ENCODE results near the gene NUDT8.
"Not testable (repeated sequence)": the region's sequence is repeated elsewhere in the genome, so short reads cannot be mapped to it uniquely, and the experiment has no call there.

NUDT8 gene

GRCh38 chr11:67660752-67661151 lies 31.0 kb upstream of the NUDT8 start:
- not testable (repeated sequence) for DNase-seq (ENCODE audit: low spot score)

- DNase-seq (ENCODE audit: low spot score) = not testable (repeated sequence)
These were observed 30.0 kb upstream of the NUDT8 start for GRCh38 chr11:67659651-67660165.

GRCh38 chr11:67657300-67657699 lies 27.6 kb upstream of the NUDT8 start:
- no peak for DNase-seq (ENCODE audit: low spot score)

- DNase-seq (ENCODE audit: low spot score) = peak; percentile 70
These were observed 26.7 kb upstream of the NUDT8 start for GRCh38 chr11:67656278-67656922.

- no peak for DNase-seq (ENCODE audit: low spot score)
These were observed 24.5 kb upstream of the NUDT8 start for GRCh38 chr11:67654225-67654624.

GRCh38 chr11:67652965-67653845 lies 23.5 kb upstream of the NUDT8 start:
- no peak for DNase-seq (ENCODE audit: low spot score)

GRCh38 chr11:67651976-67652781 lies 22.4 kb upstream of the NUDT8 start:
- no peak for DNase-seq (ENCODE audit: low spot score)

GRCh38 chr11:67649634-67650510 lies 20.1 kb upstream of the NUDT8 start:
- no peak for DNase-seq (ENCODE audit: low spot score)

GRCh38 chr11:67648796-67649613 lies 19.3 kb upstream of the NUDT8 start:
- no peak for DNase-seq (ENCODE audit: low spot score)

- no peak for DNase-seq (ENCODE audit: low spot score)
These were observed 18.5 kb upstream of the NUDT8 start for GRCh38 chr11:67648140-67648795.

- no peak for DNase-seq (ENCODE audit: low spot score)
These were observed 17.7 kb upstream of the NUDT8 start for GRCh38 chr11:67647471-67647870.

- DNase-seq (ENCODE audit: low spot score) = no peak
These were observed 17.0 kb upstream of the NUDT8 start for GRCh38 chr11:67646535-67647336.

GRCh38 chr11:67645521-67646461 lies 16.1 kb upstream of the NUDT8 start:
- DNase-seq (ENCODE audit: low spot score) = no peak

- DNase-seq (ENCODE audit: low spot score) = no peak
These were observed 15.0 kb upstream of the NUDT8 start for GRCh38 chr11:67644472-67645418.

- DNase-seq (ENCODE audit: low spot score) = no peak
These were observed 14.3 kb upstream of the NUDT8 start for GRCh38 chr11:67644042-67644441.

- no peak for DNase-seq (ENCODE audit: low spot score)
These were observed 12.7 kb upstream of the NUDT8 start for GRCh38 chr11:67642173-67643120.

Data from LoVo (cell line).